A204.1 (cell line): Measurements from ENCODE around the gene CHM.
A peak's percentile ranks its signal among the peaks of the same experiment; 100 is the strongest.
"Not testable (repeated sequence)": the region's sequence is repeated elsewhere in the genome, so short reads cannot be mapped to it uniquely, and the experiment has no call there.

ENCODE experiments used
- FAIRE-seq: peaks from 2 replicates; lab custom pipeline; 2012; peaks lifted over from hg19 to GRCh38; lab: Jason Lieb, UNC

Gene CHM

GRCh38 chrX:86047174-86047935, at the start of gene CHM:
Gene CHM (minus strand): TSS chrX:86047558. CDS start chrX:86047532, 26 bp downstream.
- FAIRE-seq, result peak; percentile 97

- FAIRE-seq, result no peak
Observed at GRCh38 chrX:86078650-86079049, 31.3 kb upstream of the CHM start.

- no peak for FAIRE-seq
Observed at GRCh38 chrX:86066998-86067397, 19.6 kb upstream of the CHM start.

- no peak for FAIRE-seq
Observed at GRCh38 chrX:86061407-86061806, 14.0 kb upstream of the CHM start.

GRCh38 chrX:86051741-86052140, 4.4 kb upstream of the CHM start:
- no peak for FAIRE-seq

GRCh38 chrX:86047936-86048280, 550 bp upstream of the CHM start:
- FAIRE-seq, result no peak

- FAIRE-seq, result no peak
Observed at GRCh38 chrX:86044216-86044615, 3.1 kb downstream of the CHM start.

- FAIRE-seq, result no peak
Observed at GRCh38 chrX:86039625-86040568, 7.5 kb downstream of the CHM start.

- peak; percentile 35 for FAIRE-seq
Observed at GRCh38 chrX:86033385-86033784, 14.0 kb downstream of the CHM start.

- FAIRE-seq, result no peak
Observed at GRCh38 chrX:86028681-86029080, 18.7 kb downstream of the CHM start.

GRCh38 chrX:86023811-86024210, 23.5 kb downstream of the CHM start:
- FAIRE-seq, result no peak

- FAIRE-seq, result no peak
Observed at GRCh38 chrX:86021652-86022289, 25.6 kb downstream of the CHM start.

GRCh38 chrX:86016139-86016538, 31.2 kb downstream of the CHM start:
- no peak for FAIRE-seq

- FAIRE-seq, result not testable (repeated sequence)
Observed at GRCh38 chrX:86014959-86015358, 32.4 kb downstream of the CHM start.

- FAIRE-seq, result no peak
Observed at GRCh38 chrX:86014421-86014820, 32.9 kb downstream of the CHM start.

GRCh38 chrX:86013792-86014191, 33.6 kb downstream of the CHM start:
- no peak for FAIRE-seq

- FAIRE-seq, result no peak
Observed at GRCh38 chrX:86012188-86012587, 35.2 kb downstream of the CHM start.

- FAIRE-seq, result not testable (repeated sequence)
Observed at GRCh38 chrX:86009803-86010202, 37.6 kb downstream of the CHM start.

- FAIRE-seq, result not testable (repeated sequence)
Observed at GRCh38 chrX:86007891-86008290, 39.5 kb downstream of the CHM start.

- no peak for FAIRE-seq
Observed at GRCh38 chrX:86002076-86002896, 45.1 kb downstream of the CHM start.

- FAIRE-seq, result peak; percentile 77
Observed at GRCh38 chrX:85998954-85999353, 48.4 kb downstream of the CHM start.

- FAIRE-seq, result no peak
Observed at GRCh38 chrX:85996555-85996954, 50.8 kb downstream of the CHM start.
